Transverse colon (tissue), 4 donors: ENCODE measurements around the gene FER. TPM values are rescaled to one million over a fixed set of nuclear protein-coding genes. Genes with fewer than 3 reads are reported as not detected.

ENCODE experiments used
- DNase-seq: peaks from one replicate; pipeline ENCODE4 v3.0.0-alpha.2; 2019
- H3K27ac ChIP-seq, 4 donors: fragments of 200-600 bp; sonication (generic); 2 replicates each; pipeline ENCODE4 v1.5.1; 2016 to 2018; ENCODE audit warnings: inconsistent platforms in 4 of 4
- H3K27me3 ChIP-seq: fragments of 200-600 bp; sonication (generic); 2 replicates; pipeline ENCODE4 v1.5.1; 2017; ENCODE audit warnings: inconsistent platforms
- H3K36me3 ChIP-seq, 4 donors: fragments of 200-600 bp; sonication (generic); 2 replicates each; pipeline ENCODE4 v1.5.1; 2017 to 2019; ENCODE audit warnings: inconsistent platforms in 4 of 4
- H3K4me1 ChIP-seq, 4 donors: fragments of 200-600 bp; sonication (generic); 2 replicates each; pipeline ENCODE4 v1.5.1; 2017 to 2020; ENCODE audit warnings: inconsistent platforms in 4 of 4
- H3K4me3 ChIP-seq, 4 donors: fragments of 200-600 bp; sonication (generic); 1 replicate in 1 of 4; 2 replicates in 3 of 4; pipeline versions ENCODE4 v1.5.1 to v1.6.1; 2017 to 2019; ENCODE audit warnings: inconsistent platforms in 4 of 4
- H3K9me3 ChIP-seq, 2 donors: fragments of 200-600 bp; sonication (generic); 2 replicates each; pipeline ENCODE4 v1.5.1; 2017 to 2019; ENCODE audit warnings: inconsistent platforms in 2 of 2
- CTCF ChIP-seq, 5 experiments: fragments of 200-600 bp in 3 of 5; fragments of 450-650 bp in 2 of 5; sonication (generic) in 3 of 5; IDR thresholded peaks; 1 replicate in 2 of 5; 2 replicates in 3 of 5; pipeline ENCODE4 v1.5.1; 2016 to 2017; ENCODE audit warnings: antibody characterized with exemption in 5 of 5, inconsistent platforms in 3 of 5, mild to moderate bottlenecking in 2 of 5, moderate library complexity in 1 of 5
- EP300 ChIP-seq: sonication (generic); formaldehyde crosslinking; IDR thresholded peaks from one replicate; pipeline ENCODE4 v1.6.1; 2017; ENCODE audit warnings: antibody characterized with exemption, low read depth
- POLR2A ChIP-seq: fragments of 450-650 bp; IDR thresholded peaks from one replicate; pipeline ENCODE4 v1.6.1; 2016; ENCODE audit warnings: antibody characterized with exemption, mild to moderate bottlenecking, moderate library complexity
- POLR2AphosphoS5 ChIP-seq, 3 donors: sonication (generic); formaldehyde crosslinking; IDR thresholded peaks; one replicate each; pipeline ENCODE4 v1.6.1; 2016; ENCODE audit warnings: antibody characterized with exemption in 3 of 3
- WGBS, 2 donors: methylation state at CpG; one replicate each; pipeline ENCODE4 v1.1.5; 2018; ENCODE audit warnings: low coverage in 1 of 2; 5-methylcytosine and 5-hydroxymethylcytosine counted together
- in situ Hi-C, 4 donors: fragments of 200-750 bp; cut with MboI; loops; one replicate each; pipeline versions ENCODE4 v1.15.0 to v1.15.1; 2017; ENCODE audit warnings: low sequenced_read_pairs in 3 of 4, low pct_ligation_motif_present in 1 of 4, low pct_unique_long_range_greater_than_20kb in 1 of 4
- intact Hi-C: fragments of 100-400 bp; cut with DNase I; formaldehyde crosslinking; loops from one replicate; pipeline ENCODE4 v1.15.1; 2023; ENCODE audit warnings: low total_unique reads
- total RNA-seq, 4 donors: library from RNA; depleted of rRNA; stranded (reverse); fragments of >200 nt; gene quantifications; one replicate each; pipeline ENCODE4 v1.1.0, GENCODE V29; 2016

The FER gene
- total RNA-seq, 4 donors from 2014 or later = 7.5 to 25.5 (median 13.1) TPM

GRCh38 chr5:109161914-109162683 lies 414.4 kb downstream of the FER start:
- no peak overlapping the region for H3K4me3 ChIP-seq
- no peaks in the 10 kb centered on the region for H3K9me3 ChIP-seq
- no peaks in the 10 kb centered on the region for H3K36me3 ChIP-seq
- in situ Hi-C loops = no loop called here
- intact Hi-C loops = no loop called here
- H3K27me3 ChIP-seq = no peaks in the 10 kb centered on the region
- H3K4me1 ChIP-seq = no peaks in the 10 kb centered on the region
- H3K27ac ChIP-seq = no peak overlapping the region
- TF ChIP-seq CTCF (IDR thresholded peaks at IDR 0.05) (no peak), POLR2A (no peak)
- 70 to 75% methylated on average over 4 of the region's 4 CpGs for WGBS, 2 donors
- no peak for DNase-seq

- Histone ChIP-seq H3K9me3 (no peaks in the 10 kb centered on the region), H3K27ac (no peak overlapping the region), H3K27me3 (no peaks in the 10 kb centered on the region), H3K36me3 (no peaks in the 10 kb centered on the region), H3K4me1 (no peaks in the 10 kb centered on the region), H3K4me3 (no peak overlapping the region)
- TF ChIP-seq CTCF (IDR thresholded peaks at IDR 0.05) (no peak), POLR2A (no peak), POLR2AphosphoS5 (IDR thresholded peaks at IDR 0.05) (no peak), EP300 (no peak)
- in situ Hi-C loops (no loop called here), intact Hi-C loops (no loop called here)
- no peak for DNase-seq
- WGBS, 2 donors = 99 to 100% methylated on average over 4 of the region's 4 CpGs
These were observed 415.6 kb downstream of the FER start for GRCh38 chr5:109163336-109163735.

- Histone ChIP-seq H3K36me3 (no peaks in the 10 kb centered on the region), H3K27ac (no peak overlapping the region), H3K9me3 (no peaks in the 10 kb centered on the region), H3K4me3 (no peak overlapping the region), H3K4me1 (no peaks in the 10 kb centered on the region), H3K27me3 (no peaks in the 10 kb centered on the region)
- intact Hi-C loops (no loop called here), in situ Hi-C loops (no loop called here)
- WGBS, 2 donors = 90 to 100% methylated on average over 1 to 2 of the region's 2 CpGs
- no peak for TF ChIP-seq POLR2AphosphoS5 (IDR thresholded peaks at IDR 0.05)
- no peak for TF ChIP-seq EP300
- no peak for TF ChIP-seq CTCF (IDR thresholded peaks at IDR 0.05)
- TF ChIP-seq POLR2A = no peak
- DNase-seq = no peak
These were observed 416.3 kb downstream of the FER start for GRCh38 chr5:109164001-109164400.

GRCh38 chr5:109167586-109167985 lies 419.9 kb downstream of the FER start:
- no peak for DNase-seq
- no peaks in the 10 kb centered on the region for H3K9me3 ChIP-seq
- no peaks in the 10 kb centered on the region for H3K27me3 ChIP-seq
- intact Hi-C loops = no loop called here
- no peak overlapping the region for H3K4me3 ChIP-seq
- H3K27ac ChIP-seq = no peak overlapping the region
- in situ Hi-C loops = no loop called here
- H3K4me1 ChIP-seq = no peaks in the 10 kb centered on the region
- TF ChIP-seq EP300 (no peak), POLR2AphosphoS5 (IDR thresholded peaks at IDR 0.05) (no peak), CTCF (IDR thresholded peaks at IDR 0.05) (no peak), POLR2A (no peak)
- H3K36me3 ChIP-seq = no peaks in the 10 kb centered on the region
